HFF-Myc (cell line): ENCODE measurements around the gene ALPI.
A peak's percentile ranks its signal among the peaks of the same experiment; 100 is the strongest.
"Not testable (repeated sequence)": the region's sequence is repeated elsewhere in the genome, so short reads cannot be mapped to it uniquely, and the experiment has no call there.

Experiments
- DNase-seq: peaks from one replicate; pipeline ENCODE4 v3.0.0-alpha.2; 2011; ENCODE audit warnings: low read depth; ENCODE audit errors: extremely low read depth
- H3K4me3 ChIP-seq: replicated peaks from 2 replicates; pipeline ENCODE4 v1.5.1; 2011; ENCODE audit warnings: low read depth, mild to moderate bottlenecking, control low read depth, low read length
- TF ChIP-seq, protein P1 (sequence below): IDR thresholded peaks from 2 replicates; pipeline ENCODE4 v1.5.1; 2012; ENCODE audit warnings: mild to moderate bottlenecking, low read depth, low read length, control low read depth; ENCODE audit errors: missing control alignments

Gene ALPI

DNA sequence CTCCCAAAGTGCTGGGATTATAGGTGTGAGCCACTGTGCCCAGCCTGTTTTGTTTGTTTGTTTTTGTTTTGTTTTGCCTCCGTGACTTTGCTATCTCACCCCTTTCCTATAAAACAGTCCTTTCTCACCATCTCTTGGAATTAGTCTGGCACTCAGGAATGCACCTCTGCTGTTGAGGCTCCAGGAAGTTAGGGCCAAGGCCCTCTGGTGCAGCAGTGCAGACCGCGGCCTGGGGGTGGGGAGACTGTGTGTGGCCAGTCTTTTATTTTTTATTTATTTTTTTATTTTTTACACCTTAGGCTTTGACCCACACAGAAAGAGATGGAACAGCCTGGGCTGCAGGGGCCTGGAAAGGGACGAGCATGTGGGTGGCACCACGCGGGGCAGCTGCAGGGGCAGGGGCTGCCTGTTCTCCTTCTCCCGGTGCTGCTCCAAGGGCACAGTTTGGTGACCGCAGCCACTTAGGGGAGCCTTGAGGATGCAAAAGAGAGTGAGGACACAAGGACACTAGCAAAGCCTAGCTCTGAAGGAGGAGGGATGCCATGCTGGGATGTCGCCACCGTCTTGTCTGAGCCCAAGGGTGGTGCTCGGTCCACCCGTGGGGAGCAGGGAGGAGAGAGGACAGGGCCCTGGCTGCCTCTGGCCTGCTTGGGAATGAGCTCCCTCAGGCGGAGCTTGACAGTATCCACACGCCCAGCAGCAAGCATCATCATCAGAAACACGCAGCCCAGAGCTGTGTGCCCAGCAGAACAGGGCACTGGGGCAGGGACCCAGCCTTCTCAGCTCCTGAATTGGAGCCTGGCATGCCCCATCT lies 19.4 kb upstream of the ALPI start:
- H3K4me3 ChIP-seq = no peak overlapping the region
- DNase-seq = no peak
- TF ChIP-seq, protein P1, sequence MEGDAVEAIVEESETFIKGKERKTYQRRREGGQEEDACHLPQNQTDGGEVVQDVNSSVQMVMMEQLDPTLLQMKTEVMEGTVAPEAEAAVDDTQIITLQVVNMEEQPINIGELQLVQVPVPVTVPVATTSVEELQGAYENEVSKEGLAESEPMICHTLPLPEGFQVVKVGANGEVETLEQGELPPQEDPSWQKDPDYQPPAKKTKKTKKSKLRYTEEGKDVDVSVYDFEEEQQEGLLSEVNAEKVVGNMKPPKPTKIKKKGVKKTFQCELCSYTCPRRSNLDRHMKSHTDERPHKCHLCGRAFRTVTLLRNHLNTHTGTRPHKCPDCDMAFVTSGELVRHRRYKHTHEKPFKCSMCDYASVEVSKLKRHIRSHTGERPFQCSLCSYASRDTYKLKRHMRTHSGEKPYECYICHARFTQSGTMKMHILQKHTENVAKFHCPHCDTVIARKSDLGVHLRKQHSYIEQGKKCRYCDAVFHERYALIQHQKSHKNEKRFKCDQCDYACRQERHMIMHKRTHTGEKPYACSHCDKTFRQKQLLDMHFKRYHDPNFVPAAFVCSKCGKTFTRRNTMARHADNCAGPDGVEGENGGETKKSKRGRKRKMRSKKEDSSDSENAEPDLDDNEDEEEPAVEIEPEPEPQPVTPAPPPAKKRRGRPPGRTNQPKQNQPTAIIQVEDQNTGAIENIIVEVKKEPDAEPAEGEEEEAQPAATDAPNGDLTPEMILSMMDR = no peak

GRCh38 chr2:232437195-232437571 lies 18.8 kb upstream of the ALPI start:
- no peak overlapping the region for H3K4me3 ChIP-seq
- TF ChIP-seq, protein P1 = no peak
- no peak for DNase-seq

DNA sequence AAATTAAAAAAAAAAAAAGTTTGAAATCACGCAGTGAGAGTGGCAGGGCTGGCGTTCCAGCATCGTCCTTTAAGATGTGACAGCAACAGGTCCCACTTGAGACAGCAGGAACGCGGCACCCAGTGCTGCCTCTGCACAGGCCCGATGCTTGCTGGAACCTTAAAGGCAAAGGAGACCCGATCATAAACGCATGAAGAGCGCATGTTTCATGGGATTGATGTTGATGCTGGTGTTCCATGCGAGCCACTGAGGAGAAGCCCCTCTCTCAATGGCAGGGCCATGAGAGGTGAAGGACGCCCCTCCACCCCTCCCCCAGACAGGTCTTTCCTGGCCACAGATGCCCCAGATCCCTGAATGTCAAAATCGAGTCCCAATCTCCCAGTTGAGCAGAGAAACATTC lies 17.9 kb upstream of the ALPI start:
- TF ChIP-seq, protein P1 = no peak
- H3K4me3 ChIP-seq = no peak overlapping the region
- DNase-seq = no peak

DNA sequence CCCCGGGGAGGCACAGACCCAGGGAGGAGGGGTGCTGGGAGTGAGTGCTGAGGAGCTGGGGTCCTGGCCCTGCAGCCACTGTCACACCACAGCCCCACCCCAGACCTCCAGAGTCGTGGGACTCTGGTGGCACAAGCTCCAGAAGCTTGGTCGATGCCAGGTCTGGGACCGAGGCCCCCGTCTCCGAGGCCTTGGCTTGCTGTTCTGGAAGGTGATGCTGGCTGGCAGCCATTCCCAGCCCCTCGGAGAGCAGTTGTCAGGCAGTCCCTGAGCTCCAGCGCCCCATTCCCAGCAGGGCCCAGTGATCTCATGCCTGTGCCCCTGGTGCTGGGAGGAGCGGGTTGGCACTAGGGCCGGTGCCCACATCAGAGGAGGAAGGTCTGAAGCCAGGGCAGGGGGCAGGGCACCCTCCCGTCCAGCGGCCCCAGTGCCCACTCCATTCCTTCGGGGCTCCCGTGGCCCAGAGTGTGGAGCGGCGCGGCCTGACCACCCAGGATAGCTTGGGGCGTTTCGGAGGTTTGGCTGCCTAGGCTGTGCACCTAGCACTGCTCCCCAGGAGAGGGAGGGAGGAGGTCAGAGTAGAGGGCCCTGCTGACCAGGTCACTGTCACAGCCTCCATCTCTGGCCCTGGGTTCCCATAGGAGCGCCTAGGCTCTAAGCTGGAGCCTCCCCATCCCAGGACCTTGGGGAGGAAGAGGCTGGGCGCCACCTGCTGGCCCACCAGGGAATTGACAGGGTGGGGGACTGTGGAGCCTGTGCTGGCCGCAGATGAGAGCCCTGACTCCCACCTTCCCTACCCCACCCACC lies 16.8 kb upstream of the ALPI start:
- no peak for DNase-seq
- TF ChIP-seq, protein P1 = peak; percentile 35
- H3K4me3 ChIP-seq = no peak overlapping the region

DNA sequence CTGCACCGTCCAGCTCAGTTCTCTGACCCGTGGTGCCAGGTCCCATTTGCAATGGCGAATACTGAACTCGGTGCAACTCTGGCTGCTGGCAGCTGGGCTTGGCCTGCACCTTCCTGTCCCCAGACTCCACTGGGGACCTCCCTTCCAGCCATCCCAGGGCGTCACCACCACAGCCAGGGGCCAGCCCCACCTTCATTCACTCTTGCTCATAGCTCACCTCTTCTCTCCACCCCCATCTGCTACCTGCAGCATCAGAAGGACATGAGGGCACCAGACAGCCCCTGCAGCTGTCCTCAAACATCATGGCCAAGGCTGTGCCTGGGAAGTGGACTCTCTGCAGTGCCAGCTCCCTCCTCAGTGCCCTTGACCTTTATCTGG lies 16.2 kb upstream of the ALPI start:
- TF ChIP-seq, protein P1 = peak; percentile 11
- DNase-seq = no peak
- H3K4me3 ChIP-seq = no peak overlapping the region

- not testable (repeated sequence) for H3K4me3 ChIP-seq
- TF ChIP-seq, protein P1 = peak; percentile 74
- peak; percentile 16 for DNase-seq
Measured at GRCh38 chr2:232440220-232441018, 15.5 kb upstream of the ALPI start.
